CD4-positive, alpha-beta T cell treated with Interleukin-4 for 1 hour (primary cell): Measurements from ENCODE around the gene MCM5.
A peak's percentile ranks its signal among the peaks of the same experiment; 100 is the strongest.
"Not testable (repeated sequence)": the region's sequence is repeated elsewhere in the genome, so short reads cannot be mapped to it uniquely, and the experiment has no call there.

Experiments
- DNase-seq, 2 donors: peaks; one replicate each; pipeline ENCODE4 v3.0.0-alpha.2; 2020 to 2022

The MCM5 gene

GRCh38 chr22:35399678-35400500 is at the start of gene MCM5:
Gene MCM5 (plus strand): TSS chr22:35400140. CDS start chr22:35400439, 299 bp downstream.
- DNase-seq, result peak; percentile 97 to 98

- peak; percentile 88 to 91 for DNase-seq
Observed at GRCh38 chr22:35350539-35351503, 49.1 kb upstream of the MCM5 start.

- DNase-seq, result peak; percentile 36 to 88
Observed at GRCh38 chr22:35352214-35353111, 47.5 kb upstream of the MCM5 start.

DNA sequence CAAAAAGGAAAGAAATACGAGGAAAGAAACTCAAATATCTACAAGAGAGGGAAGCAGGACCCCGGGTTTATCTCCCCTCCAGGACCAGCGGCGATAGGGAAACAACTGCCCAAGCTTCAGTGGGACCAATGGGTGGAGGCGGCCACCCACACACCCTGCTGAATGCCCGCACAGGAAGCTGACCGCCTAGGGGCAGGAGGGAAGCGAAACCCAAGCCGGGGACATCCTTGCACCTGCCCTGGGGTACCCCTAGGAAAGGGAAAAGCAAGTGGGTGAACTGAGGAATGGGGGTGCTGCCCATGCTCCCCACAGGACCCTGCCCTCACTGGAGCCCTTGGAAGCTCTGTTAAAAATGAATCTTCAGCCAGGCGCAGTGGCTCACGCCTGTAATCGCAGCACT is 46.6 kb upstream of the MCM5 start:
- DNase-seq, result no peak

GRCh38 chr22:35354068-35354467 is 45.9 kb upstream of the MCM5 start:
- no peak for DNase-seq

DNA sequence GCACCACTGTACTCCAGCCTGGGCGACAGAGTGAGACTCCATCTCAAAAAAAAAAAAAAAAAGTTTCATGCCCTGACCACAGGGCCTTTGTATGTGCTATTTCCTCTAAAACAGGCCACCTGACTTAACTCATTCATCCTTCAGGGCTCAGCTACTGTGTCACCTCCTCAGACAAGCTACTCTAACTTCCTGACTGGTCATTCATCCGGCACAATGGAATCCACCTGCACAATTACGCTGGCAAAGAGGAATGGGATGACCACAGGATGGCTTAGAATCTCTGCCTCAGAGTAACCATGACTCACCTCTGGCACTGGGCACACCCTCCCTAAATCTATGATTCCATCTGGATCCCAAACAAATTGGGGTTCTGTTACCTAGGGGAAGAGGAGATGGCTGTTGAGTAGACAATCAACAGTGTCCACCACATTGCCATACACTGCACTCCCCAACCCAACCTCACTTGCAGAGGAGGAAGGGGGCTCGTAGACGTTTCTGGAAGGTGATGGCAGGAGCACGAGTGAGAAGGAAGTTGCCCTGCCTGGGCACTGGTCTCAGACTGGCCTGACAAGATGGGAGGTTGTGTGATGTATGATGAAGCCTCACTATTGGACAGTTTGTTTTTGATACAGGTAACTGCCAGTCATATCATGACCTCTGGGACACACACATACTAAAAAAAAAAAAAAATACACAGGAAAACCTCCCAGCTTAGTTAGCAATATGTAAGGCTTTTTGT is 41.9 kb upstream of the MCM5 start:
- DNase-seq, result no peak

GRCh38 chr22:35359380-35360065 is 40.4 kb upstream of the MCM5 start:
- no peak for DNase-seq

DNA sequence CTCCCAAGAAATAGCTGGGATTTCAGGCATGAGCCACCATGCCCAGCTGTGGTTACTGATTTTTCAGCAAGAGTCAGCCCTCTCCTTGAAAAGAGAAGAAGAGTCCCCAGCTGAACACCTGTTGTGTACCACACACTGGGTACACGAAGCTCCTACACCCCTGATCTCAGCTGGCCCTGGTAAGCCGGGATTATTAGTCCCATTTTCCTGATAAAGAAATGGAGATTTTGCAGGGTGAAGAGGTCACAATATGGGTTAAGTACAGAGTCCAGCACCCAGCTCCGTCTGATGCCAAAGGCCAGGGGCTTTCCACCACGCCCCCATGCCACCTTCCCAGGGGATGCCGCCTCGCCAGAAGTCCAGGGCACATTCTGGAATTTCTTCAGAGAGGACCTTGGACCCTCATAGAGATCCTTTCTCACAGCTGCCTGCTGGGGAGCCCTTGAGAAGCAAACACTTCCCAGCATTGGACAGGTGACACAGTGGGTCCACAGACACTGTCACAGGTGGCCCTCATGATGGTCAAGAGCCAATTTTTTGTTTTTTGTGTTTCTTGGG is 38.9 kb upstream of the MCM5 start:
- DNase-seq, result no peak

DNA sequence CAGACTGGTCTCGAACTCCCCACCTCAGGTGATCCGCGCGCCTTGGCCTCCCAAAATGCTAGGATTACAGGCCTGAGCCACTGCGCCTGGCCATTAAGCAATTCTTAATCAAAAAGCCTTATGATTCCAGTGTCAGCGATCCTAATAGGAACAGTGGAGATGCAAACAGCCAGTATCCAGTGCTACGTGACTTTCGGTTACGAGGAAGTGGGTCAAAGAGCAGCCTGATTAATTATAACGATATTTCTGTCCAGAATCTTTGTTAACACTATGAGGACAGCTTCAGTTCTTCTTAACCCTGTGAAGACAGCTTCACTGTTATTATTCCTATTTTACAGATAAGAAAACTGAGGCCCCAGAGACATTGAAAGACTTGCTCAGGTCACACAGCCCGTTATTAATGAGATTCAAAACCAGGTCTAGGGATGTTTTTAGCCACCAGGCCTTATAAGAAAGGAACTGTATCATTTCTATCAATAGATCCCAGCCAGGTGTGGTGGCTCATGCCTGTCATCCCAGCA is 36.3 kb upstream of the MCM5 start:
- DNase-seq, result no peak

GRCh38 chr22:35364230-35364629 is 35.7 kb upstream of the MCM5 start:
- not testable (repeated sequence) for DNase-seq

DNA sequence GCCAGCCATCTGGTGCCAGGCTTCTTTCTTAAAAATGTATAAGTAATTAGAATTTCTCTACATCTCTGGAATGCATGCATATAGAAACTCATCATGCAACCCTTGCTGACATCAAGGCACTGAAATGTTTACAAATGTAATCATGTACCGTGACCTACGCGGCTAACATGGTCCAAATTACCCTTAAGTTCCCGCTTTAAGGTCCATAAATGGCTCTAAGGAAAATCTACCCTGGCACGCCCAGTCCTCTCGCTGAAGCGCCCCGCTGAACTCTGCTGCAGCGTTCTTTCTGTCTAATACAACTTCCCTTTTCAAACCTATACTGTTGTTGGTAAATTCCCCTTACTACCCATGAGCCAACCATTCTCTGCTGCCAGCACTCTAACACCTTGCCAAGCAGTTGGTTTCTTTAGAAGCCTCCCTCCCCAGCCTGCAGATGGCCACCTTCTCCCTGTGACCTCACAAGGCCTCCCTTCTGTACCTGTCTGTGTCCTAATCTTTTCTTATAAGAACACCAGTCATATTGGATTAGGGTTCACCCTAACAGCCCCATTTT is 32.5 kb upstream of the MCM5 start:
- peak in 1 of 2 donors; percentile 74 for DNase-seq

DNA sequence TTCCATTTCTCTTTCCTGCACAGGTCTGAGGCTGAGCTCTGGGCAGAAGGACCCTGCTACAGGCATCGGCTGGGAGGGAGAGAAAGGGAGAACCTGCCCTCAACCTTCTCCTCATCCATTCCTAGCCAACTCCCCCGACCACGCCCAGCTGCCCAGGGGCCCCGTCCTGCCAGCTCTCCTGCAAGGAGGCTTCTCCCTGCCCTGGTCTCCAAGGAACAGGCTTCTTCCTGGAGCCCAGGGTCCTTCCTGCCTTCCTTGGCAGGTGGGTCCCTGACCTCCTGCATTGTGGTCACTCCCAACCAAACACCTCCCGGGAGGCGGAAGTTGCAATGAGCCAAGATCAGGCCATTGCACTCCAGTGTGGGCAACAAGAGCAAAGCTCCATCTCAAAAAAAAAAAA is 31.6 kb upstream of the MCM5 start:
- DNase-seq, result no peak

DNA sequence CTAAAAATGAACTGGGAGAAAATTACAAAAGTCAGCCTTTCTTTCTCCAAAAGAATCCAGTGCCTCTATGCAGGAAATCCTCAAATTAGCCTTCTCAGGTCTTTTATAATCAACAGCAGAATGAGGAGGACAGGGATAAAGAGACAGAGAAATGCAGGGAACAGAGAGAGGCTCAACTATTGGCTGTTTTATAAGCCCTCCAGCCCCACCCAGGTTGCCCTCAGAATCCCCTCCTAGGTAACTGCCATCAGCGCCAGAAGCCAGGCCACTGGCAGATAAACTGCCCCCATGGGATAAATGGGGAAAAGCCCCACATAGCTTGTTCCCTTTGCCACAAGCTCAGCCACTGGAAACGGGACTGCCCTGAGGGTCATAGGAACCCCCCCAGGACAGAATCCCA is 29.9 kb upstream of the MCM5 start:
- no peak for DNase-seq

- no peak for DNase-seq
Observed at GRCh38 chr22:35373781-35374180, 26.2 kb upstream of the MCM5 start.

DNA sequence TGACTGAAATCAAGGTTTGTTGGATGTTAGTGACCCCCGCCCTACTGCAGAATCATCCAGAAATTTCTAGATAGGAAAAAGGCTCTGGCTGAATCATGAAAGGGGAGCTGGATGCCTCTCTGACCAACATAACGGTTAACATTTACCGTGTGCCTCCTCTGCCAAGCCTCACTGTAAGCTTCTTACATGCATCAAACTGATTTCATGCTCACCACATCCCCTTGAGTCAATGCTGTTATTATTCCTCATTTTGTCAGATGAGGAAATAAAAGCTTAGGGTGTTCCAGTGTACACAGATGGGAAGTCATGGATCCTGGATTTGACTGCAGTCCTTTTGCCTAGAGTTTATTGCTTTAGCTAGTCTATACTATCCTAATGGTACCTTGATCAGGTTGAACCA is 24.9 kb upstream of the MCM5 start:
- no peak for DNase-seq

DNA sequence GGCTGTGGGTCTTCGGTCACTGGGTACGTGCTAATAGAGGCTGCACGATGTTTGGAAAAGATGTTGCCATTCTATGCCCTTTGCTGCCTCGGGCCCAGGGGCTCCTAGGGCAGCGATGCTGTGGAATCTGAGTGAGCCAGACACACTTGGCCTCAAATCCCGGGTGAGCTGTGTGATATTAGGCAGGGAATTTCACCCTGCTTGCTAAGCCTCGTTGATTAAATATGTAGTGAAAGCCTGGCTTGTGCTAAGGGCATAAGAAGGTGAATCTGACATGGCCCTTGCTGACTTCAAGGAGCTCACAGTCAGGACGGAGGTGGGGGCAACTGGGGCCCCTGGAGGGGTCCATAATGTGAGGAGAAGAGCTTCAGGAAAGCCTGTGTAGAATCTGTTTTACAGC is 24.4 kb upstream of the MCM5 start:
- DNase-seq, result no peak

GRCh38 chr22:35376728-35377472 is 23.0 kb upstream of the MCM5 start:
- DNase-seq, result peak; percentile 49 to 87

- no peak for DNase-seq
Observed at GRCh38 chr22:35377735-35378134, 22.2 kb upstream of the MCM5 start.

GRCh38 chr22:35378621-35379020 is 21.3 kb upstream of the MCM5 start:
- DNase-seq, result no peak
